HepG2 (cell line): Measurements from ENCODE around the gene FAM43B. TPM values are rescaled to one million over a fixed set of nuclear protein-coding genes. Genes with fewer than 3 reads are reported as not detected.

ENCODE experiments used
- CSRNP1 ChIP-seq: sonication (generic); formaldehyde crosslinking; IDR thresholded peaks from 2 replicates; pipeline ENCODE4 v1.8.1; 2023; ENCODE audit warnings: mild to moderate bottlenecking, missing genetic modification reagents
- ELK4 ChIP-seq: sonication (generic); formaldehyde crosslinking; IDR thresholded peaks from 2 replicates; pipeline ENCODE4 v1.9.0; 2021; ENCODE audit warnings: missing genetic modification reagents, borderline replicate concordance
- FOXA3 ChIP-seq: IDR thresholded peaks from 2 replicates; pipeline ENCODE4 v1.6.1; 2016; ENCODE audit warnings: missing genetic modification reagents, missing compliant biosample characterization
- HBP1 ChIP-seq: IDR thresholded peaks from 2 replicates; pipeline ENCODE4 v1.6.1; 2016; ENCODE audit warnings: low read depth, control low read depth
- HNRNPL ChIP-seq: fragments of 200-400 bp; formaldehyde crosslinking; IDR thresholded peaks from 2 replicates; pipeline ENCODE4 v1.6.1; 2017; ENCODE audit warnings: mild to moderate bottlenecking, low read depth, low read length
- LRRFIP1 ChIP-seq: sonication (generic); formaldehyde crosslinking; conservative IDR thresholded peaks from 2 replicates; pipeline ENCODE4 v1.4.0; 2020; ENCODE audit warnings: missing genetic modification reagents
- MAX ChIP-seq: IDR thresholded peaks from 2 replicates; pipeline ENCODE4 v1.6.1; 2012; ENCODE audit warnings: inconsistent platforms
- MTA1 ChIP-seq: sonication (generic); formaldehyde crosslinking; IDR thresholded peaks from 2 replicates; pipeline ENCODE4 v1.4.0; 2020; ENCODE audit warnings: missing genetic modification reagents, mild to moderate bottlenecking, borderline replicate concordance
- MTF1 ChIP-seq: sonication (generic); formaldehyde crosslinking; IDR thresholded peaks from 2 replicates; pipeline ENCODE4 v1.5.0; 2020; ENCODE audit warnings: missing genetic modification reagents
- NFE2 ChIP-seq: sonication (generic); formaldehyde crosslinking; IDR thresholded peaks from 2 replicates; pipeline ENCODE4 v1.4.0; 2020; ENCODE audit warnings: missing genetic modification reagents
- RAD21 ChIP-seq: fragments of 450-650 bp; formaldehyde crosslinking; IDR thresholded peaks from 2 replicates; pipeline ENCODE4 v1.5.0; 2020; ENCODE audit warnings: mild to moderate bottlenecking
- RFX1 ChIP-seq: fragments of 450-650 bp; IDR thresholded peaks from 2 replicates; pipeline ENCODE4 v1.6.1; 2017
- SMARCC2 ChIP-seq: fragments of 450-650 bp; IDR thresholded peaks from 2 replicates; pipeline ENCODE4 v1.6.1; 2017; ENCODE audit warnings: antibody characterized with exemption, mild to moderate bottlenecking
- ZBTB38 ChIP-seq: sonication (generic); formaldehyde crosslinking; IDR thresholded peaks from 2 replicates; pipeline ENCODE4 v1.5.1; 2020; ENCODE audit warnings: mild to moderate bottlenecking, missing genetic modification reagents
- ZBTB46 ChIP-seq: sonication (generic); formaldehyde crosslinking; IDR thresholded peaks from 2 replicates; pipeline ENCODE4 v1.4.0; 2020; ENCODE audit warnings: mild to moderate bottlenecking, missing genetic modification reagents, borderline replicate concordance
- ZC3H13 ChIP-seq: sonication (generic); formaldehyde crosslinking; IDR thresholded peaks from 2 replicates; pipeline ENCODE4 v1.8.1; 2023; ENCODE audit warnings: mild to moderate bottlenecking, missing genetic modification reagents, moderate library complexity
- ZNF101 ChIP-seq: sonication (generic); formaldehyde crosslinking; IDR thresholded peaks from 2 replicates; pipeline ENCODE4 v1.4.0; 2020; ENCODE audit warnings: mild to moderate bottlenecking, low read depth, missing genetic modification reagents, borderline replicate concordance
- ZNF124 ChIP-seq: sonication (generic); formaldehyde crosslinking; IDR thresholded peaks from 2 replicates; pipeline ENCODE4 v1.4.0; 2020; ENCODE audit warnings: missing genetic modification reagents
- ZNF143 ChIP-seq: sonication (generic); formaldehyde crosslinking; IDR thresholded peaks from 2 replicates; pipeline ENCODE4 v1.4.0; 2020; ENCODE audit warnings: missing genetic modification reagents
- ZNF563 ChIP-seq: sonication (generic); formaldehyde crosslinking; IDR thresholded peaks from 2 replicates; pipeline ENCODE4 v1.8.0; 2022; ENCODE audit warnings: mild to moderate bottlenecking, moderate library complexity, missing genetic modification reagents
- ZNF577 ChIP-seq: sonication (generic); formaldehyde crosslinking; IDR thresholded peaks from 2 replicates; pipeline ENCODE4 v1.4.0; 2020; ENCODE audit warnings: mild to moderate bottlenecking, low read depth, missing genetic modification reagents, borderline replicate concordance
- ZNF850 ChIP-seq: sonication (generic); formaldehyde crosslinking; conservative IDR thresholded peaks from 2 replicates; pipeline ENCODE4 v1.9.0; 2021; ENCODE audit warnings: mild to moderate bottlenecking, missing genetic modification reagents
- polyA plus RNA-seq, 8 experiments: library from polyadenylated mRNA; depleted of rRNA in 3 of 8; stranded (reverse) in 7 of 8; unstranded in 1 of 8; fragments of >200 nt; fragmentation: Illumina TruSeq in 4 of 8; extraction: Trizol in 4 of 8; gene quantifications; 2 replicates each; pipeline versions ENCODE4 v1.2.1 to v1.2.3, GENCODE V29; 2011 to 2016; ENCODE audit warnings: low read depth in 4 of 8, missing spikeins in 1 of 8, mixed read lengths in 1 of 8; ENCODE audit not compliant: insufficient read depth in 1 of 8
- total RNA-seq, 5 experiments: library from RNA; depleted of rRNA; stranded (reverse); fragments of >200 nt; fragmentation: Illumina TruSeq; extraction: Trizol; gene quantifications; 2 replicates each; pipeline ENCODE4 v1.2.3, GENCODE V29; 2016; ENCODE audit warnings: low read depth in 1 of 5

FAM43B gene
- total and polyA plus RNA-seq, 2 of the 13 experiments (the other 11 are each of a cell fraction or from before 2014, with no cell fraction given) = 0.63 to 3.7 TPM

- no peak for TF ChIP-seq NFE2
- TF ChIP-seq ZBTB38 = peak; percentile 18; the same call in 1 of the 2 replicates
- no peak for TF ChIP-seq MTF1 (CRISPR knock-in tag)
- TF ChIP-seq RFX1 = no peak
- TF ChIP-seq MAX = no peak
- no peak for TF ChIP-seq ZNF577
- no peak for TF ChIP-seq SMARCC2
- no peak for TF ChIP-seq ZNF101
- TF ChIP-seq HNRNPL = peak; percentile 91; the same call in 1 of the 2 replicates
- TF ChIP-seq ZNF563 (CRISPR knock-in tag) = peak; percentile 68; the same call in 1 of the 2 replicates
- TF ChIP-seq FOXA3 (CRISPR knock-in tag) = no peak
- peak; percentile 69; the same call in 1 of the 2 replicates for TF ChIP-seq ZC3H13 (CRISPR knock-in tag)
- peak; percentile 46; the same call in 1 of the 2 replicates for TF ChIP-seq MTA1 (CRISPR knock-in tag)
- no peak for TF ChIP-seq ZNF850 (CRISPR knock-in tag)
- TF ChIP-seq ELK4 (CRISPR knock-in tag) = no peak
- TF ChIP-seq CSRNP1 (CRISPR knock-in tag) = 0 out of 2 replicates have a peak, but pooled peaks have one; percentile 24
- no peak for TF ChIP-seq ZNF124 (CRISPR knock-in tag)
- TF ChIP-seq LRRFIP1 (CRISPR knock-in tag) = no peak
- TF ChIP-seq HBP1 (CRISPR knock-in tag) = no peak
- no peak for TF ChIP-seq RAD21 (CRISPR knock-in tag)
- TF ChIP-seq ZNF143 = no peak
- no peak for TF ChIP-seq ZBTB46 (CRISPR knock-in tag)
Measured at GRCh38 chr1:20552728-20553445, 514 bp downstream of the FAM43B start (continued).
